Parathyroid adenoma (tissue), 2 donors: Measurements from ENCODE around the gene PLSCR5.

ENCODE experiments used
- H2AFZ ChIP-seq: fragments of 300-600 bp; sonication (generic); one replicate; pipeline ENCODE4 v1.7.0; 2017; ENCODE audit warnings: antibody characterized with exemption, mild to moderate bottlenecking
- H3K27ac ChIP-seq: fragments of 300-600 bp; sonication (generic); one replicate; pipeline ENCODE4 v1.7.0; 2017
- H3K27me3 ChIP-seq: fragments of 300-600 bp; sonication (generic); one replicate; pipeline ENCODE4 v1.7.0; 2017; ENCODE audit warnings: low read length; ENCODE audit not compliant: control insufficient read depth, insufficient read depth
- H3K36me3 ChIP-seq: fragments of 300-600 bp; sonication (generic); one replicate; pipeline ENCODE4 v1.7.0; 2017; ENCODE audit warnings: low read length; ENCODE audit not compliant: control insufficient read depth, insufficient read depth
- H3K4me1 ChIP-seq: fragments of 300-600 bp; sonication (generic); one replicate; pipeline ENCODE4 v1.7.0; 2017; ENCODE audit warnings: control low read depth
- H3K4me2 ChIP-seq: fragments of 300-600 bp; sonication (generic); one replicate; pipeline ENCODE4 v1.7.0; 2017; ENCODE audit warnings: low read length
- H3K4me3 ChIP-seq: fragments of 300-600 bp; sonication (generic); one replicate; pipeline ENCODE4 v1.7.0; 2017; ENCODE audit warnings: low read depth, low read length
- H3K79me2 ChIP-seq: fragments of 300-600 bp; sonication (generic); one replicate; pipeline ENCODE4 v1.7.0; 2017; ENCODE audit warnings: control low read depth
- H3K9ac ChIP-seq: fragments of 300-600 bp; sonication (generic); one replicate; pipeline ENCODE4 v1.7.0; 2017; ENCODE audit warnings: mild to moderate bottlenecking
- H3K9me3 ChIP-seq: fragments of 300-600 bp; sonication (generic); one replicate; pipeline ENCODE4 v1.7.0; 2017; ENCODE audit warnings: low read length; ENCODE audit not compliant: control insufficient read depth
- CTCF ChIP-seq: fragments of 300-600 bp; sonication (generic); IDR thresholded peaks from one replicate; pipeline ENCODE4 v1.7.0; 2017; ENCODE audit warnings: antibody characterized with exemption, mild to moderate bottlenecking
- donor health status: primary hyperparathyroidism.

The PLSCR5 gene

GRCh38 chr3:146557745-146558144, 47.4 kb downstream of the PLSCR5 start:
- Histone ChIP-seq H3K4me1 (no peaks in the 10 kb centered on the region), H3K9ac (no peak overlapping the region), H3K27ac (no peak overlapping the region), H3K4me2 (no peak overlapping the region), H3K4me3 (no peak overlapping the region), H3K27me3 (no peaks in the 10 kb centered on the region), H3K9me3 (no peaks in the 10 kb centered on the region), H2AFZ (no peak overlapping the region), H3K79me2 (no peaks in the 10 kb centered on the region), H3K36me3 (no peaks in the 10 kb centered on the region)
- TF ChIP-seq CTCF, result no peak

GRCh38 chr3:146555311-146555710, 49.8 kb downstream of the PLSCR5 start:
- no peak for TF ChIP-seq CTCF
- Histone ChIP-seq H3K4me3 (no peak overlapping the region), H2AFZ (no peak overlapping the region), H3K4me2 (no peak overlapping the region), H3K9me3 (no peaks in the 10 kb centered on the region), H3K4me1 (no peaks in the 10 kb centered on the region), H3K36me3 (no peaks in the 10 kb centered on the region), H3K79me2 (no peaks in the 10 kb centered on the region), H3K9ac (no peak overlapping the region), H3K27ac (no peak overlapping the region), H3K27me3 (no peaks in the 10 kb centered on the region)

GRCh38 chr3:146554151-146554760, 50.9 kb downstream of the PLSCR5 start:
- Histone ChIP-seq H3K79me2 (no peaks in the 10 kb centered on the region), H3K27ac (no peak overlapping the region), H3K4me2 (no peak overlapping the region), H2AFZ (no peak overlapping the region), H3K4me1 (no peaks in the 10 kb centered on the region), H3K36me3 (no peaks in the 10 kb centered on the region), H3K9me3 (no peaks in the 10 kb centered on the region), H3K4me3 (no peak overlapping the region), H3K9ac (no peak overlapping the region), H3K27me3 (no peaks in the 10 kb centered on the region)
- TF ChIP-seq CTCF, result no peak

- H3K9me3 ChIP-seq, result no peaks in the 10 kb centered on the region
- no peak overlapping the region for H3K4me3 ChIP-seq
- no peak overlapping the region for H2AFZ ChIP-seq
- H3K27ac ChIP-seq, result no peak overlapping the region
- no peaks in the 10 kb centered on the region for H3K27me3 ChIP-seq
- H3K9ac ChIP-seq, result no peak overlapping the region
- H3K4me2 ChIP-seq, result no peak overlapping the region
- no peaks in the 10 kb centered on the region for H3K79me2 ChIP-seq
- H3K4me1 ChIP-seq, result no peaks in the 10 kb centered on the region
- H3K36me3 ChIP-seq, result no peaks in the 10 kb centered on the region
- no peak for TF ChIP-seq CTCF
Measured at GRCh38 chr3:146550743-146551510, 54.2 kb downstream of the PLSCR5 start.
